PC-3 (cell line): ENCODE measurements around the gene SYNPO. TPM values are rescaled to one million over a fixed set of nuclear protein-coding genes. Genes with fewer than 3 reads are reported as not detected.

Experiments
- ATAC-seq: fragments of 200-7000 bp; cut with Tn5 transposase; 2 replicates; pipeline ENCODE4 v1.9.1; 2020; ENCODE audit warnings: mild to moderate bottlenecking, moderate library complexity
- BruUV-seq: library from RNA; stranded (reverse); fragments of 400-500 nt; replicated peaks from 2 replicates; lab custom pipeline; 2021; lab: Mats Ljungman, UMichigan
- CTCF ChIA-PET: fragments of 300-600 bp; sonication (Branson Sonifier 250); formaldehyde crosslinking; loops from one replicate; lab custom pipeline; 2022; ENCODE audit warnings: antibody characterized with exemption; lab: Charles Lee
- POLR2A ChIA-PET: fragments of 300-600 bp; sonication (Branson Sonifier 250); formaldehyde crosslinking; loops from one replicate; lab custom pipeline; 2022; ENCODE audit warnings: antibody characterized with exemption; ENCODE audit not compliant: unreplicated experiment; lab: Charles Lee
- DNase-seq: peaks from one replicate; pipeline ENCODE4 v3.0.0-alpha.2; 2015
- H2AFZ ChIP-seq: fragments of 300-600 bp; sonication (generic); 2 replicates; pipeline ENCODE4 v1.6.0; 2016; ENCODE audit warnings: antibody characterized with exemption, low read length
- H3F3A ChIP-seq: fragments of 300-600 bp; sonication (generic); one replicate; pipeline ENCODE4 v1.6.0; 2017; ENCODE audit warnings: antibody characterized with exemption, low read length, control low read depth, mild to moderate bottlenecking; ENCODE audit not compliant: unreplicated experiment
- H3K27ac ChIP-seq: fragments of 300-600 bp; sonication (generic); 2 replicates; pipeline ENCODE4 v1.5.1; 2016; ENCODE audit warnings: mild to moderate bottlenecking, low read length
- H3K27me3 ChIP-seq: fragments of 300-600 bp; sonication (generic); 2 replicates; pipeline ENCODE4 v1.6.1; 2016; ENCODE audit warnings: low read length, mixed read lengths
- H3K36me3 ChIP-seq: fragments of 300-600 bp; sonication (generic); 2 replicates; pipeline ENCODE4 v1.6.1; 2016; ENCODE audit warnings: low read depth, mixed run types, low read length, mixed read lengths
- H3K4me1 ChIP-seq: fragments of 300-600 bp; sonication (generic); 2 replicates; pipeline ENCODE4 v1.5.1; 2016; ENCODE audit warnings: low read length; ENCODE audit not compliant: insufficient read depth
- H3K4me2 ChIP-seq: fragments of 300-600 bp; sonication (generic); 2 replicates; pipeline ENCODE4 v1.6.0; 2016; ENCODE audit warnings: low read length
- H3K4me3 ChIP-seq: fragments of 300-600 bp; sonication (generic); 2 replicates; pipeline ENCODE4 v1.5.1; 2016; ENCODE audit warnings: mild to moderate bottlenecking, low read length, mixed read lengths
- H3K79me2 ChIP-seq: fragments of 300-600 bp; sonication (generic); 2 replicates; pipeline ENCODE4 v1.6.1; 2017; ENCODE audit warnings: low read length, mixed read lengths
- H3K9ac ChIP-seq: fragments of 300-600 bp; sonication (generic); 2 replicates; pipeline ENCODE4 v1.6.0; 2016; ENCODE audit warnings: mild to moderate bottlenecking, low read length
- H3K9me2 ChIP-seq: fragments of 300-600 bp; sonication (generic); replicated peaks from 2 replicates; pipeline ENCODE4 v1.6.1; 2016; ENCODE audit warnings: mixed run types, low read length, mixed read lengths
- H3K9me3 ChIP-seq: fragments of 300-600 bp; sonication (generic); 2 replicates; pipeline ENCODE4 v1.6.1; 2016; ENCODE audit warnings: low read length, mixed read lengths
- H4K20me1 ChIP-seq: fragments of 300-600 bp; sonication (generic); 2 replicates; pipeline ENCODE4 v1.6.1; 2016; ENCODE audit warnings: low read length, mixed read lengths
- EZH2 ChIP-seq: fragments of 300-600 bp; sonication (generic); IDR thresholded peaks from one replicate; pipeline ENCODE4 v1.6.1; 2017; ENCODE audit warnings: antibody characterized with exemption, mild to moderate bottlenecking, low read length; ENCODE audit not compliant: unreplicated experiment
- EZH2phosphoT487 ChIP-seq: fragments of 300-600 bp; sonication (generic); IDR thresholded peaks from 2 replicates; pipeline ENCODE4 v1.6.1; 2018; ENCODE audit warnings: mild to moderate bottlenecking, antibody characterized with exemption, low read length, borderline replicate concordance
- intact Hi-C: fragments of 100-400 bp; cut with micrococcal nuclease; formaldehyde crosslinking; loops from 2 replicates; pipeline ENCODE4 v1.9.0; 2023
- total RNA-seq: library from RNA; depleted of rRNA; stranded (reverse); fragments of >200 nt; gene quantifications from 2 replicates; pipeline ENCODE4 v1.2.3, GENCODE V29; 2014
- TF ChIP-seq, protein P1 (sequence below): fragments of 300-600 bp; sonication (generic); conservative IDR thresholded peaks from 2 replicates; pipeline ENCODE4 v1.5.1; 2017; ENCODE audit warnings: antibody characterized with exemption, low read depth, mild to moderate bottlenecking, low read length

SYNPO gene
- total RNA-seq, 1 experiment from 2014 or later = 5.3 TPM

DNA sequence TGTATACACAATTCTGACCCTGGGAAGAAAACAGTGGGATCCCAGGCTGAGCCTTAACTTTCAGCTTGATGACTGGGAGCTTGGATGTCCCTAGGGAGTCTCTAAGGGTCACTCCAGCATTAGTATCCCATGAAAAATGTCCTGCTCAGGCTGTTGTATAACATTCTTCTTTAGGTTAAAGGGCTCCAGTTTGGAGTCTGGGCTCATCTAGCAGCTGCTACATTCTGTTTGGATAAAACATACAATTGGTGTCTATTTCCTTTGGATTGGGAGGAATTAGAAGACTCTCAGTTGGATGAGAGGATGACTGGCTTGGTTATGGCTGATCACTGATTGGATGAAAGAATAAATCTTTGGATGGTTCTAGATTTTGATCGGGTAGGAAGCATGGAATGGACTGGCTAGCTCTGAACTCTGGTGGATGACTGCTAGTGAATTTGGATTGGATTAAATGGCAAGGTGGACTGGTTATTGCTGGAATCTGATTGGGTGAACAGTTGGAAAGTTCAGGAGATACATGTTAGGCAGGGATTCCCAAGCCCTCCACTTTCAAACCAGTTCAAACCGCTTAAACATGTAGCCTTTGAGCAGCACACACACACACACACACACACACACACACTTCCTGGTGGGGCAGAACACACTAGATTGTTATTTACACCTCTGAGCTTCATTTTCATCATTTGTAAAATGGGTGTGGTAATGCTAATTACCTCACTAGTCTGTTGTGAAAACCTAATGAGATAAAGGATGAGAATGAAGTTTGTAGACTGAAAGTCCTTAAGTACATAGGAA is 13.5 kb downstream of the SYNPO start:
- DNase-seq (no peak), ATAC-seq (no peak)
- Histone ChIP-seq H3K36me3 (0 out of 2 replicates have a peak, but pooled peaks cover 3% of the 10 kb centered on the region), H3F3A (no peaks in the 10 kb centered on the region), H3K4me1 (peaks cover 6% of the 10 kb centered on the region; the same call in 1 of the 2 replicates), H3K4me3 (no peak overlapping the region), H4K20me1 (no peaks in the 10 kb centered on the region), H3K4me2 (no peak overlapping the region), H2AFZ (no peak overlapping the region), H3K27me3 (no peaks in the 10 kb centered on the region), H3K9me2 (no peaks in the 10 kb centered on the region), H3K9me3 (no peaks in the 10 kb centered on the region), H3K9ac (no peak overlapping the region), H3K79me2 (no peaks in the 10 kb centered on the region), H3K27ac (no peak overlapping the region)
- TF ChIP-seq EZH2phosphoT487 (no peak), EZH2 (no peak)
- TF ChIP-seq, protein P1, sequence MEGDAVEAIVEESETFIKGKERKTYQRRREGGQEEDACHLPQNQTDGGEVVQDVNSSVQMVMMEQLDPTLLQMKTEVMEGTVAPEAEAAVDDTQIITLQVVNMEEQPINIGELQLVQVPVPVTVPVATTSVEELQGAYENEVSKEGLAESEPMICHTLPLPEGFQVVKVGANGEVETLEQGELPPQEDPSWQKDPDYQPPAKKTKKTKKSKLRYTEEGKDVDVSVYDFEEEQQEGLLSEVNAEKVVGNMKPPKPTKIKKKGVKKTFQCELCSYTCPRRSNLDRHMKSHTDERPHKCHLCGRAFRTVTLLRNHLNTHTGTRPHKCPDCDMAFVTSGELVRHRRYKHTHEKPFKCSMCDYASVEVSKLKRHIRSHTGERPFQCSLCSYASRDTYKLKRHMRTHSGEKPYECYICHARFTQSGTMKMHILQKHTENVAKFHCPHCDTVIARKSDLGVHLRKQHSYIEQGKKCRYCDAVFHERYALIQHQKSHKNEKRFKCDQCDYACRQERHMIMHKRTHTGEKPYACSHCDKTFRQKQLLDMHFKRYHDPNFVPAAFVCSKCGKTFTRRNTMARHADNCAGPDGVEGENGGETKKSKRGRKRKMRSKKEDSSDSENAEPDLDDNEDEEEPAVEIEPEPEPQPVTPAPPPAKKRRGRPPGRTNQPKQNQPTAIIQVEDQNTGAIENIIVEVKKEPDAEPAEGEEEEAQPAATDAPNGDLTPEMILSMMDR = no peak
- CTCF ChIA-PET = interaction anchor here (0.7 to 0.9 kb wide), 2 partner anchors 11 to 13 kb away, joined by 5 to 6 read pairs; partner anchors contain the start of gene SYNPO
- POLR2A ChIA-PET = no interaction called here
- intact Hi-C loops = loop anchor here (10.0 kb wide), 1 partner anchor 191 kb away; the partner anchor contains the start of gene IRGM
- no TSS peak for BruUV-seq

DNA sequence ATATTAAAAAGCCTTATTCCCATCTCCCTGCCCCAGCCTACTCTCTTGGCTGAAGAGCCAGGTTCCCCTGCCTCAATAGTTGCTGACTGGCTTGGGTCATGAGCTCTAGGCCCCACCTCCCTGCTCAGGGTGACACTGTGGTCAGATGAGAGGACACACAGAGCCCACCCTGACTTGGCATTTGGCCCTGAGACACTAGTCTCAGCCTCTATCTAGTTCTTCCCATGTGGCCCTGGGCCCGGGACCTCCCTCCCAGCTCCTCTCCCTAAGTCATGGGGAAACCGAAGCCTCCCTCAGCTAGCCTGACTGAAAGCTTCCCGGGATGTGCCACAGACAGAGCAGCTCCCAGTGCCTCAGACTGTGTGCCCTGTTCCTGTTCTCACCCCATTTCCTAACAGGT is 14.8 kb downstream of the SYNPO start:
- no peak for ATAC-seq
- H3K4me2 ChIP-seq = no peak overlapping the region
- intact Hi-C loops = loop anchor here (10.0 kb wide), 1 partner anchor 190 kb away; the partner anchor contains the start of gene IRGM
- H3K27me3 ChIP-seq = no peaks in the 10 kb centered on the region
- no peaks in the 10 kb centered on the region for H3K79me2 ChIP-seq
- BruUV-seq = no TSS peak
- no peak for DNase-seq
- peaks cover 6% of the 10 kb centered on the region; the same call in 1 of the 2 replicates for H3K4me1 ChIP-seq
- TF ChIP-seq EZH2 (no peak), EZH2phosphoT487 (no peak)
- TF ChIP-seq, protein P1 = no peak
- no peaks in the 10 kb centered on the region for H3K9me2 ChIP-seq
- no peak overlapping the region for H2AFZ ChIP-seq
- no peak overlapping the region for H3K4me3 ChIP-seq
- no peaks in the 10 kb centered on the region for H4K20me1 ChIP-seq
- no peaks in the 10 kb centered on the region for H3K9me3 ChIP-seq
- H3K27ac ChIP-seq = no peak overlapping the region
- ChIA-PET CTCF (no interaction called here), POLR2A (no interaction called here)
- H3K9ac ChIP-seq = no peak overlapping the region
- H3F3A ChIP-seq = no peaks in the 10 kb centered on the region
- H3K36me3 ChIP-seq = no peaks in the 10 kb centered on the region
